Transverse colon (tissue), 4 donors: Measurements from ENCODE around the gene DUOXA1.

ENCODE experiments used
- CTCF ChIP-seq, 5 experiments: fragments of 200-600 bp in 3 of 5; fragments of 450-650 bp in 2 of 5; sonication (generic) in 3 of 5; IDR thresholded peaks; 1 replicate in 2 of 5; 2 replicates in 3 of 5; pipeline ENCODE4 v1.5.1; 2016 to 2017; ENCODE audit warnings: antibody characterized with exemption in 5 of 5, inconsistent platforms in 3 of 5, mild to moderate bottlenecking in 2 of 5, moderate library complexity in 1 of 5
- POLR2A ChIP-seq: fragments of 450-650 bp; IDR thresholded peaks from one replicate; pipeline ENCODE4 v1.6.1; 2016; ENCODE audit warnings: antibody characterized with exemption, mild to moderate bottlenecking, moderate library complexity
- POLR2AphosphoS5 ChIP-seq, 3 donors: sonication (generic); formaldehyde crosslinking; IDR thresholded peaks; one replicate each; pipeline ENCODE4 v1.6.1; 2016; ENCODE audit warnings: antibody characterized with exemption in 3 of 3

DNA sequence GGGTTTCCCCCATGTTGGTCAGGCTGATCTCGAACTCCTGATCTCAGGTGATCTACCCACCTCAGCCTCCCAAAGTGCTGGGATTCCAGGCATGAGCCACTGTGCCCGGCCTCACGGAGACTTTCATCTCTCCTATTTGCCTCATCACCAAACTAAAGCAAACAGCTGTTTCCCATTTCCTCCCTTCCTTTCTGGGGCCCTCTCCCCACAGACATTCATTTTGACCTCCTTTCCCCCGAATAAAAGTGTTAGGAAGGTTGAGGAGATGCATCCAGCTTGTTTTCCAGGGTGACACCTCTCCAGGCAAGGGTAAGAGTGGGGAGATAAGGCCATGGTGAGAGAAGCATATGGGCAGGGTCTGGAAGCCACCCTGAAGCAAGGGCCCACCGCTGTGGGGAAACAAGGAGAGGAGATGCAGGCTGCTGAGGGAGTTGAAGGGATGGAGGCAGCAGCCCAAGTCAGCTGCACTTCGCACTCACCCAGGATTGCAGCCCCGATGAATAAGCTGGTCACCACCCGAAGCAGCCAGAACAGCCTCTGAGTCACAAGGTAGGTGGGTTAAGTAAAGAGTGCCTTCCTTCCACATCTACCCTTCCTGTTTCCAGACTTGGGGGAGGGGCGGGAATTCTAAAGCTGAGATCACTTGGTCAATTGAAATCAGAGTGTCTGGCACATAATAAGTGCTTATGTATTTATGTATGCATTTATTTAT, 7.8 kb downstream of the DUOXA1 start:
- TF ChIP-seq CTCF (IDR thresholded peaks at IDR 0.05) (no peak), POLR2AphosphoS5 (IDR thresholded peaks at IDR 0.05) (no peak), POLR2A (no peak)
